Renal cortex interstitium (tissue), 11 donors: Measurements from ENCODE around the gene OSBPL5. TPM values are rescaled to one million over a fixed set of nuclear protein-coding genes. Genes with fewer than 3 reads are reported as not detected.

Source experiments
- DNase-seq, 11 donors: peaks; one replicate each; pipeline ENCODE4 v3.0.0-alpha.2; 2013; ENCODE audit warnings: low read depth in 9 of 11, low spot score in 4 of 11; ENCODE audit errors: extremely low read depth in 1 of 11
- polyA plus RNA-seq, 3 donors: library from polyadenylated mRNA; unstranded; fragments of 120-200 nt; gene quantifications; one replicate each; pipeline ENCODE4 v1.2.1, GENCODE V29; 2013; ENCODE audit not compliant: insufficient read length in 3 of 3

Gene OSBPL5
- polyA plus RNA-seq, 3 donors = 17.8 to 26.2 (median 21.2) TPM

- DNase-seq = no peak
These were observed 113.0 kb downstream of the OSBPL5 start for GRCh38 chr11:3052109-3052479.

GRCh38 chr11:3051196-3052108 lies 113.7 kb downstream of the OSBPL5 start:
- DNase-seq = no peak

- DNase-seq = no peak
These were observed 114.5 kb downstream of the OSBPL5 start for GRCh38 chr11:3050386-3051195.

GRCh38 chr11:3049430-3050243 lies 115.5 kb downstream of the OSBPL5 start:
- DNase-seq = no peak

- DNase-seq = no peak
These were observed 117.5 kb downstream of the OSBPL5 start for GRCh38 chr11:3047637-3048036.

GRCh38 chr11:3046641-3047040 lies 118.5 kb downstream of the OSBPL5 start:
- no peak for DNase-seq

GRCh38 chr11:3046190-3046589 lies 118.9 kb downstream of the OSBPL5 start:
- no peak for DNase-seq

GRCh38 chr11:3044915-3045314 lies 120.2 kb downstream of the OSBPL5 start:
- DNase-seq = no peak

GRCh38 chr11:3044004-3044403 lies 121.1 kb downstream of the OSBPL5 start:
- DNase-seq = no peak

GRCh38 chr11:3043315-3043871 lies 121.7 kb downstream of the OSBPL5 start:
- no peak for DNase-seq

GRCh38 chr11:3042496-3043314 lies 122.4 kb downstream of the OSBPL5 start:
- DNase-seq = no peak

GRCh38 chr11:3041699-3042441 lies 123.2 kb downstream of the OSBPL5 start:
- no peak for DNase-seq

- no peak for DNase-seq
These were observed 124.2 kb downstream of the OSBPL5 start for GRCh38 chr11:3040881-3041280.

- no peak for DNase-seq
These were observed 127.2 kb downstream of the OSBPL5 start for GRCh38 chr11:3037945-3038271.
